NCI-H1436 (cell line): ENCODE measurements around the gene TCF12.

Experiments used
- DNase-seq: peaks from one replicate; lab custom pipeline; 2025; lab: John Stamatoyannopoulos, UW

TCF12 gene

GRCh38 chr15:57253082-57253481 lies 334.6 kb downstream of the TCF12 start:
- DNase-seq = no peak

GRCh38 chr15:57253500-57253899 lies 335.1 kb downstream of the TCF12 start:
- DNase-seq = no peak

- DNase-seq = no peak
Measured at GRCh38 chr15:57255751-57256341, 337.4 kb downstream of the TCF12 start.

GRCh38 chr15:57256939-57257338 lies 338.5 kb downstream of the TCF12 start:
- no peak for DNase-seq

GRCh38 chr15:57259568-57260040 lies 341.2 kb downstream of the TCF12 start:
- peak; percentile 98 for DNase-seq

- DNase-seq = peak; percentile 35
Measured at GRCh38 chr15:57263520-57263919, 345.1 kb downstream of the TCF12 start.

GRCh38 chr15:57272771-57273357 lies 354.4 kb downstream of the TCF12 start:
- DNase-seq = no peak

GRCh38 chr15:57273402-57273801 lies 355.0 kb downstream of the TCF12 start:
- DNase-seq = no peak

- no peak for DNase-seq
Measured at GRCh38 chr15:57278439-57278838, 360.0 kb downstream of the TCF12 start.

- DNase-seq = no peak
Measured at GRCh38 chr15:57280464-57280863, 362.0 kb downstream of the TCF12 start.

GRCh38 chr15:57281321-57281720 lies 362.9 kb downstream of the TCF12 start:
- DNase-seq = no peak

- DNase-seq = no peak
Measured at GRCh38 chr15:57282686-57283085, 364.2 kb downstream of the TCF12 start.

- DNase-seq = no peak
Measured at GRCh38 chr15:57283774-57284503, 365.5 kb downstream of the TCF12 start.

- DNase-seq = no peak
Measured at GRCh38 chr15:57284535-57284934, 366.1 kb downstream of the TCF12 start.

GRCh38 chr15:57285386-57285785 lies 366.9 kb downstream of the TCF12 start:
- no peak for DNase-seq

- no peak for DNase-seq
Measured at GRCh38 chr15:57286446-57287122, 368.1 kb downstream of the TCF12 start.

GRCh38 chr15:57287123-57287521 lies 368.7 kb downstream of the TCF12 start:
- no peak for DNase-seq

- DNase-seq = no peak
Measured at GRCh38 chr15:57288926-57289580, 370.6 kb downstream of the TCF12 start.

- no peak for DNase-seq
Measured at GRCh38 chr15:57290187-57290586, 371.7 kb downstream of the TCF12 start.

GRCh38 chr15:57290826-57291225 lies 372.4 kb downstream of the TCF12 start:
- no peak for DNase-seq

- DNase-seq = no peak
Measured at GRCh38 chr15:57296473-57297162, 378.2 kb downstream of the TCF12 start.

- peak; percentile 94 for DNase-seq
Measured at GRCh38 chr15:57297163-57297593, 378.7 kb downstream of the TCF12 start.
